Caco-2 (cell line): Measurements from ENCODE around the gene BTNL8. TPM values are rescaled to one million over a fixed set of nuclear protein-coding genes. Genes with fewer than 3 reads are reported as not detected.

Experiments
- BruUV-seq: library from RNA; stranded (reverse); fragments of 400-500 nt; replicated peaks from 2 replicates; lab custom pipeline; 2021; lab: Mats Ljungman, UMichigan
- CTCF ChIA-PET: fragments of 300-600 bp; sonication (Branson Sonifier 250); formaldehyde crosslinking; loops from one replicate; lab custom pipeline; 2022; ENCODE audit warnings: antibody characterized with exemption; lab: Charles Lee
- POLR2A ChIA-PET: fragments of 300-600 bp; sonication (Branson Sonifier 250); formaldehyde crosslinking; loops from one replicate; lab custom pipeline; 2022; ENCODE audit warnings: antibody characterized with exemption; lab: Charles Lee
- DNase-seq, 2 experiments: peaks; one replicate each; pipeline versions ENCODE4 v3.0.0 to v3.0.0-alpha.2; 2020 to 2022
- H3K27me3 ChIP-seq: replicated peaks from 2 replicates; pipeline ENCODE4 v1.6.0; 2011; ENCODE audit warnings: low read length; ENCODE audit not compliant: control insufficient read depth, insufficient read depth
- H3K36me3 ChIP-seq: 2 replicates; pipeline ENCODE4 v1.5.1; 2011; ENCODE audit warnings: low read length; ENCODE audit not compliant: control insufficient read depth, insufficient read depth
- H3K4me1 ChIP-seq: fragments of 250-450 bp; sonication (Bioruptor Pico); 2 replicates; pipeline ENCODE4 v1.5.1; 2020; ENCODE audit warnings: mild to moderate bottlenecking
- H3K4me3 ChIP-seq: 2 replicates; pipeline ENCODE4 v1.5.1; 2011; ENCODE audit warnings: low read depth, mild to moderate bottlenecking, control low read depth, low read length
- H3K9me3 ChIP-seq: fragments of 250-450 bp; sonication (Bioruptor Pico); 2 replicates; pipeline ENCODE4 v1.5.1; 2020; ENCODE audit warnings: mild to moderate bottlenecking, moderate library complexity
- H3K27ac Mint-ChIP-seq: one replicate; pipeline ENCODE4 v1.8.0; 2022; ENCODE audit warnings: mixed read lengths; ENCODE audit not compliant: unreplicated experiment
- H3K27me3 Mint-ChIP-seq: one replicate; pipeline ENCODE4 v1.8.0; 2022; ENCODE audit warnings: mixed read lengths; ENCODE audit not compliant: insufficient read depth, unreplicated experiment
- H3K36me3 Mint-ChIP-seq: one replicate; pipeline ENCODE4 v1.8.0; 2022; ENCODE audit warnings: mild to moderate bottlenecking, mixed read lengths; ENCODE audit not compliant: insufficient read depth, unreplicated experiment
- H3K4me1 Mint-ChIP-seq: one replicate; pipeline ENCODE4 v1.8.0; 2022; ENCODE audit warnings: low read depth, mixed read lengths; ENCODE audit not compliant: unreplicated experiment
- H3K4me3 Mint-ChIP-seq: one replicate; pipeline ENCODE4 v1.8.0; 2022; ENCODE audit warnings: mild to moderate bottlenecking, moderate library complexity, mixed read lengths; ENCODE audit not compliant: unreplicated experiment
- H3K9me3 Mint-ChIP-seq: one replicate; pipeline ENCODE4 v1.8.0; 2022; ENCODE audit warnings: mixed read lengths; ENCODE audit not compliant: unreplicated experiment
- CTCF ChIP-seq, 2 experiments: fragments of 200-600 bp in 1 of 2; IDR thresholded peaks; 1 replicate in 1 of 2; 2 replicates in 1 of 2; pipeline versions ENCODE4 v1.5.1 to v1.8.0; 2011 to 2022; ENCODE audit warnings: antibody characterized with exemption in 1 of 2, control low read depth in 1 of 2, inconsistent platforms in 1 of 2, low read depth in 1 of 2, low read length in 1 of 2, mild to moderate bottlenecking in 1 of 2, moderate library complexity in 1 of 2; ENCODE audit not compliant: insufficient read depth in 1 of 2, severe bottlenecking in 1 of 2, unreplicated experiment in 1 of 2
- intact Hi-C: fragments of 100-400 bp; cut with micrococcal nuclease; formaldehyde crosslinking; loops from one replicate; pipeline ENCODE4 v1.10.0; 2022; ENCODE audit not compliant: unreplicated experiment
- total RNA-seq: library from RNA; stranded (reverse); gene quantifications from 2 replicates; pipeline ENCODE4 v1.2.3, GENCODE V29; 2022

The BTNL8 gene
- total RNA-seq, 1 experiment from 2014 or later: 6.0 TPM

DNA sequence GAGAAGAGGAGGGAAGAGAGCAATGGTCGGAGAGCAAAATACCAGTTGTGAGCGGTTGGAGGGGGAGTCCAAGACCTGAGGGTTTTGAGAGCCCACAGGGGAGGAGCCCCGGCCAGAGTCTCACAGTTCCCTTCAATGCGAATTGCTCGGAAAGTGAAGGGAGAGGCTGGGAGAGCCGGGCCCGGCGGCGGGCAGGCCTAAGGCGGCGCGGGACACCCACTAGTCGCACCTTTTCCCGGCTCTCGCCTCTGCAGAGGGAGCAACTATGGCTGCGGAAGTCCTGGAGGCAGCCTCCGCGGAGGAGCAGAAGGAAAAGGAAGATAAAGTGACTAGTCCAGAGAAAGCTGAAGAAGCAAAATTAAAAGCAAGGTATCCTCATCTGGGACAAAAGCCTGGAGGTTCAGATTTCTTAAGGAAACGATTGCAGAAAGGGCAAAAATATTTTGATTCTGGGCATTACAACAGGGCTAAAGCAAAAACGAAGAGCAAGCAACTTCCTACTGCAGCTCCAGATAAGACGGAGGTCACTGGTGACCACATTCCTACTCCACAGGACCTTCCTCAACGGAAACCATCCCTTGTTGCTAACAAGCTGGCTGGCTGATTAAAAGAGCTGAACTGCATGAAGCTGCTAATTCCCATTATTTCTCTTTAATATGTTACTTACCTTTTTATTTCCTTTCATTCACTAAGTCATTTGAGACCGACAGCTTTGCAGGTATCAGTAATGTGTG lies 83.2 kb downstream of the BTNL8 start:
- Histone ChIP-seq H3K27me3 (no peaks in the 10 kb centered on the region), H3K4me3 (no peak overlapping the region), H3K4me1 (peaks cover 9% of the 10 kb centered on the region), H3K36me3 (no peaks in the 10 kb centered on the region), H3K9me3 (no peaks in the 10 kb centered on the region)
- Mint-ChIP-seq H3K9me3 (peaks cover 11% of the 10 kb centered on the region), H3K4me1 (peaks cover 6% of the 10 kb centered on the region), H3K4me3 (no peak overlapping the region), H3K27me3 (no peaks in the 10 kb centered on the region), H3K27ac (no peak overlapping the region), H3K36me3 (no peaks in the 10 kb centered on the region)
- POLR2A ChIA-PET: interaction anchor here (0.5 kb wide), 1 partner anchor 122 kb away, joined by 4 read pairs; no protein-coding TSS in a partner anchor
- CTCF ChIA-PET: no interaction called here
- BruUV-seq: no TSS peak
- intact Hi-C loops: no loop called here
- DNase-seq: no peak
- no peak for TF ChIP-seq CTCF (IDR thresholded peaks at IDR 0.05; ENCODE audit: insufficient read depth in 1 of 2, low read depth in 1 of 2, low read length in 1 of 2, severe bottlenecking in 1 of 2, unreplicated experiment in 1 of 2)

DNA sequence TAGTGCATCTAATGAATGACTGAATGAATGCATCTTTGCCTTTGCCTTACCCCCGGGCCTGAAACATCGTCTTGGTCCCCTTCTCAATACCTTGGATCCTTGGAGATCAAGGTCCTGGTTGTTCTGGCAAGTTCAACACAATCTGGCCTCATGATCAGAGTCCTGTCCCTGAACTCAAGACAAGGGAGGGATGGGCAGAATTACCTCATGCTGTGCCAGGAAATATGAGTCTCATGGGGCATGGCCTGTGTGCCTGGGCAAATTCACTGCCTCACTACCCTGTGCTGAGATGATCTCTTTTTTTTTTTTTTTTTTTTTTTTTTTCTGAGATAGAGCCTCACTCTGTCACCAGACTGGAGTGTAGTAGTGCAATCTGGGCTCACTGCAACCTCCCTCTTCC lies 89.1 kb downstream of the BTNL8 start:
- Histone ChIP-seq H3K4me3 (no peak overlapping the region), H3K9me3 (no peaks in the 10 kb centered on the region), H3K27me3 (no peaks in the 10 kb centered on the region), H3K36me3 (no peaks in the 10 kb centered on the region), H3K4me1 (no peaks in the 10 kb centered on the region)
- no peak for TF ChIP-seq CTCF (IDR thresholded peaks at IDR 0.05; ENCODE audit: insufficient read depth in 1 of 2, low read depth in 1 of 2, low read length in 1 of 2, severe bottlenecking in 1 of 2, unreplicated experiment in 1 of 2)
- no peak for DNase-seq
- no peak overlapping the region for H3K4me3 Mint-ChIP-seq
- ChIA-PET POLR2A (no interaction called here), CTCF (no interaction called here)
- BruUV-seq: no TSS peak
- peaks cover 11% of the 10 kb centered on the region for H3K9me3 Mint-ChIP-seq
- H3K27ac Mint-ChIP-seq: no peak overlapping the region
- H3K36me3 Mint-ChIP-seq: no peaks in the 10 kb centered on the region
- intact Hi-C loops: no loop called here
- H3K4me1 Mint-ChIP-seq: peaks cover 10% of the 10 kb centered on the region
- H3K27me3 Mint-ChIP-seq: no peaks in the 10 kb centered on the region

DNA sequence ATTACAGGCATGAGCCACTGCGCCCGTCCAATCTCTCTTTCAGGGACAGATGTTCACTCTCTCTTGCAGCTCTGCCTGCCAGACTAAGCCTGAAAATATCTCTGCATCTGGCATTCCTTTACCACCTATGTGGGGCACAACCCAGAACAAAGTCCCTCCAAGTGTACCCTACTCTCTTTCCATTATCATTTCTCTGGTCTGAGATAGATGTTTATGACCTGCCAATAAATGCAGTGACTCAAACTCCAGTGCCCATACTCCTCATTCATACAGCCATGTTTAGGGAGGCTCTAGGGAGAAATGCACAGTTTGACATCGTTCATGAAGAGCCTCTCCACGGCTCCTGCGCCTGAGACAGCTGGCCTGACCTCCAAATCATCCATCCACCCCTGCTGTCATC lies 89.6 kb downstream of the BTNL8 start, which contains the start of gene BTNL3:
Gene BTNL3 (plus strand): TSS at position 255 of the 400 bp plus-strand sequence. CDS start 183 bp downstream, outside the sequence.
- H3K4me1 Mint-ChIP-seq: peaks cover 10% of the 10 kb centered on the region
- no peak for DNase-seq
- H3K36me3 Mint-ChIP-seq: no peaks in the 10 kb centered on the region
- Histone ChIP-seq H3K4me1 (no peaks in the 10 kb centered on the region), H3K27me3 (no peaks in the 10 kb centered on the region), H3K36me3 (no peaks in the 10 kb centered on the region), H3K4me3 (no peak within 1 kb of the TSS), H3K9me3 (no peaks in the 10 kb centered on the region)
- no peak within 1 kb of the TSS for H3K4me3 Mint-ChIP-seq
- CTCF ChIA-PET: no interaction called here
- H3K27ac Mint-ChIP-seq: peak within 1 kb of the TSS; percentile 21
- intact Hi-C loops: no loop called here
- peaks cover 11% of the 10 kb centered on the region for H3K9me3 Mint-ChIP-seq
- POLR2A ChIA-PET: no interaction called here
- no peaks in the 10 kb centered on the region for H3K27me3 Mint-ChIP-seq
- BruUV-seq: no TSS peak
- TF ChIP-seq CTCF (IDR thresholded peaks at IDR 0.05; ENCODE audit: insufficient read depth in 1 of 2, low read depth in 1 of 2, low read length in 1 of 2, severe bottlenecking in 1 of 2, unreplicated experiment in 1 of 2): no peak
